Measurements from ENCODE around the gene C1GALT1. TPM values are rescaled to one million over a fixed set of nuclear protein-coding genes. Genes with fewer than 3 reads are reported as not detected.

The C1GALT1 gene
- total RNA-seq, 4 donors from 2014 or later = 6.8 to 37.6 (median 16.3) TPM

GRCh38 chr7:7274782-7275181 is 92.4 kb downstream of the C1GALT1 start:
- no peaks in the 10 kb centered on the region for H3K4me1 ChIP-seq
- H3K4me3 ChIP-seq = no peak overlapping the region
- TF ChIP-seq POLR2A (IDR thresholded peaks at IDR 0.05) (no peak), EP300 (IDR thresholded peaks at IDR 0.05; ENCODE audit: low read depth) (no peak), POLR2AphosphoS5 (IDR thresholded peaks at IDR 0.05) (no peak), CTCF (IDR thresholded peaks at IDR 0.05) (no peak)
- H3K27me3 ChIP-seq = no peaks in the 10 kb centered on the region
- no peaks in the 10 kb centered on the region for H3K36me3 ChIP-seq
- H3K9me3 ChIP-seq = no peaks in the 10 kb centered on the region
- no peak for DNase-seq
- 71 to 75% methylated on average over 2 to 3 of the region's 3 CpGs for WGBS, 2 donors (ENCODE audit: low coverage in 1 of 2)
- intact Hi-C loops (cut with DNase I; ENCODE audit: low total_unique reads) = no loop called here
- in situ Hi-C loops (cut with MboI; ENCODE audit: low pct_ligation_motif_present in 1 of 4, low pct_unique_long_range_greater_than_20kb in 1 of 4, low sequenced_read_pairs in 3 of 4) = no loop called here
- no peak overlapping the region for H3K27ac ChIP-seq

- DNase-seq = no peak
- TF ChIP-seq EP300 (IDR thresholded peaks at IDR 0.05; ENCODE audit: low read depth) = no peak
- no peak for TF ChIP-seq POLR2AphosphoS5 (IDR thresholded peaks at IDR 0.05)
- no peak for TF ChIP-seq POLR2A (IDR thresholded peaks at IDR 0.05)
- TF ChIP-seq CTCF (IDR thresholded peaks at IDR 0.05) = no peak
- intact Hi-C loops (cut with DNase I; ENCODE audit: low total_unique reads) (no loop called here), in situ Hi-C loops (cut with MboI; ENCODE audit: low pct_ligation_motif_present in 1 of 4, low pct_unique_long_range_greater_than_20kb in 1 of 4, low sequenced_read_pairs in 3 of 4) (no loop called here)
- H3K4me3 ChIP-seq = no peak overlapping the region
- no peaks in the 10 kb centered on the region for H3K36me3 ChIP-seq
- no peaks in the 10 kb centered on the region for H3K4me1 ChIP-seq
- WGBS, 2 donors (ENCODE audit: low coverage in 1 of 2) = 78 to 82% methylated on average over 3 of the region's 3 CpGs
- no peak overlapping the region for H3K27ac ChIP-seq
- H3K9me3 ChIP-seq = no peaks in the 10 kb centered on the region
- H3K27me3 ChIP-seq = no peaks in the 10 kb centered on the region
These were observed 93.8 kb downstream of the C1GALT1 start for GRCh38 chr7:7276161-7276560.

GRCh38 chr7:7290429-7291122 is 108.2 kb downstream of the C1GALT1 start:
- Histone ChIP-seq H3K4me3 (no peak overlapping the region), H3K9me3 (no peaks in the 10 kb centered on the region), H3K36me3 (no peaks in the 10 kb centered on the region), H3K27me3 (no peaks in the 10 kb centered on the region), H3K27ac (no peak overlapping the region), H3K4me1 (no peaks in the 10 kb centered on the region)
- in situ Hi-C loops (cut with MboI; ENCODE audit: low pct_ligation_motif_present in 1 of 4, low pct_unique_long_range_greater_than_20kb in 1 of 4, low sequenced_read_pairs in 3 of 4) (no loop called here), intact Hi-C loops (cut with DNase I; ENCODE audit: low total_unique reads) (no loop called here)
- TF ChIP-seq POLR2AphosphoS5 (IDR thresholded peaks at IDR 0.05) (no peak), EP300 (IDR thresholded peaks at IDR 0.05; ENCODE audit: low read depth) (no peak), CTCF (IDR thresholded peaks at IDR 0.05) (no peak), POLR2A (IDR thresholded peaks at IDR 0.05) (no peak)
- WGBS, 2 donors (ENCODE audit: low coverage in 1 of 2) = 61 to 66% methylated on average over 5 of the region's 5 CpGs
- no peak for DNase-seq

GRCh38 chr7:7292085-7292484 is 109.7 kb downstream of the C1GALT1 start:
- Histone ChIP-seq H3K9me3 (no peaks in the 10 kb centered on the region), H3K4me3 (no peak overlapping the region), H3K27ac (no peak overlapping the region), H3K36me3 (no peaks in the 10 kb centered on the region), H3K27me3 (no peaks in the 10 kb centered on the region), H3K4me1 (no peaks in the 10 kb centered on the region)
- intact Hi-C loops (cut with DNase I; ENCODE audit: low total_unique reads) = no loop called here
- TF ChIP-seq POLR2A (IDR thresholded peaks at IDR 0.05) = no peak
- no peak for TF ChIP-seq POLR2AphosphoS5 (IDR thresholded peaks at IDR 0.05)
- no peak for TF ChIP-seq CTCF (IDR thresholded peaks at IDR 0.05)
- TF ChIP-seq EP300 (IDR thresholded peaks at IDR 0.05; ENCODE audit: low read depth) = no peak
- in situ Hi-C loops (cut with MboI; ENCODE audit: low pct_ligation_motif_present in 1 of 4, low pct_unique_long_range_greater_than_20kb in 1 of 4, low sequenced_read_pairs in 3 of 4) = no loop called here
- no peak for DNase-seq
- 76 to 83% methylated on average over 4 of the region's 4 CpGs for WGBS, 2 donors (ENCODE audit: low coverage in 1 of 2)
